ENCODE data around the gene BATF2. TPM values are rescaled to one million over a fixed set of nuclear protein-coding genes. Genes with fewer than 3 reads are reported as not detected.
"Not testable (repeated sequence)": the region's sequence is repeated elsewhere in the genome, so short reads cannot be mapped to it uniquely, and the experiment has no call there.

BATF2 gene
- total and polyA plus RNA-seq, 8 donors = 0.73 to 29.5 (median 3.4) TPM; not detected in 1

GRCh38 chr11:64990222-64990923 is 6.4 kb downstream of the BATF2 start:
- H3K27me3 ChIP-seq = no peaks in the 10 kb centered on the region
- H3K9me3 ChIP-seq = no peaks in the 10 kb centered on the region
- peak overlapping the region in 3 of 4 donors; percentile 1 to 24 (median 17) for H3K4me3 ChIP-seq
- TF ChIP-seq EP300 (IDR thresholded peaks at IDR 0.05) = no peak
- TF ChIP-seq POLR2AphosphoS5 (IDR thresholded peaks at IDR 0.05) = no peak
- no peak for TF ChIP-seq POLR2A (IDR thresholded peaks at IDR 0.05)
- TF ChIP-seq CTCF (IDR thresholded peaks at IDR 0.05) = no peak
- peak overlapping the region in 4 of 5 donors; percentile 17 to 60 (median 50) for H3K27ac ChIP-seq
- WGBS, 5 donors = 50 to 64% (median 53%) methylated on average over 15 of the region's 15 CpGs
- DNase-seq = peak in 1 of 2 donors; percentile 72
- peaks cover 0 to 59% (median 21%) of the 10 kb centered on the region in 4 donors for H3K36me3 ChIP-seq
- peaks cover 0 to 47% (median 12%) of the 10 kb centered on the region in 4 donors for H3K4me1 ChIP-seq
- intact Hi-C loops (cut with DNase I; ENCODE audit: low total_unique reads) = loop anchor here (10.0 kb wide), 1 partner anchor 76 kb away; the partner anchor contains the start of gene ATG2A

DNA sequence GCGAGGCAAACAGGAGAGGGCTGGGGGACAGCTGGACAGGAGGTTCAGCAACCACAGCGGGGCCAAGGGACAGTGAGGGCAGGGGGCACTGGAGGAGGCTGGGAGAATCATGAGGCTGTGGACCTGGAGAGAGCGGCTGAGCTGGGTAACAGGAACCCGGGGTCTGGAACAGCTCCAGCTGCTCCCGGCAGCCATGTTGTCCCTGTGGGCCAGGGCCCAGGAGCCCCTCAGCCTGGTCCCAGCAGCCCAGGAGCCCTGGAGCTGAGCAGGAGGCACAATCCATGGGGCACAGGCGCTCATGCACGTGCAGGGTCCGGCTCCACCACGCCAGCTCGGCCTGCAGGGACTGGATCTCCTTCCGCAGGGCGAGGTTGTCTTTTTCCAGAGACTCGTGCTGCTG is 7.4 kb downstream of the BATF2 start:
- Histone ChIP-seq H3K9me3 (no peaks in the 10 kb centered on the region), H3K4me3 (peak overlapping the region in 2 of 4 donors; percentile 17 to 24), H3K27ac (peak overlapping the region in 3 of 5 donors; percentile 40 to 60 (median 59)), H3K27me3 (no peaks in the 10 kb centered on the region), H3K4me1 (peaks cover 0 to 41% (median 5%) of the 10 kb centered on the region in 4 donors), H3K36me3 (peaks cover 0 to 57% (median 21%) of the 10 kb centered on the region in 4 donors)
- TF ChIP-seq CTCF (IDR thresholded peaks at IDR 0.05) = no peak
- TF ChIP-seq POLR2A (IDR thresholded peaks at IDR 0.05) = no peak
- TF ChIP-seq EP300 (IDR thresholded peaks at IDR 0.05) = no peak
- TF ChIP-seq POLR2AphosphoS5 (IDR thresholded peaks at IDR 0.05) = no peak
- no peak for DNase-seq
- 74 to 89% (median 80%) methylated on average over 7 to 13 of the region's 13 CpGs for WGBS, 5 donors
- intact Hi-C loops (cut with DNase I; ENCODE audit: low total_unique reads) = no loop called here

GRCh38 chr11:64987998-64988854 is 8.5 kb downstream of the BATF2 start:
- H3K27ac ChIP-seq = peak overlapping the region in 1 of 5 donors; percentile 4
- intact Hi-C loops (cut with DNase I; ENCODE audit: low total_unique reads) = no loop called here

DNA sequence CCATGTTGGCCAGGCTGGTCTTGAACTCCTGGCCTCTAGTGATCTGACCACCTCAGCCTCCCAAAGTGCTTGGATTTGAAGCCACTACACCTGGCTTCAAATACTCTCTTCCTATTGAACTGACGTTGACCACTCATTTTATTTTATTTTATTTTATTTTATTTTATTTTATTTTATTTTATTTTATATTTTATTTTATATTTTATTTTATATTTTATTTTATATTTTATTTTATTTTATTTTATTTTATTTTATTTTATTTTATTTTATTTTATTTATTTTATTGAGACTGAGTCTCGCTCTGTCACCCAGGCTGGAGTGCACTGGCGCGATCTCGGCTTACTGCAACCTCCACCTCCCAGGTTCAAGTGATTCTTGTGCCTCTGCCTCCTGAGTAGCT is 13.4 kb downstream of the BATF2 start:
- H3K4me3 ChIP-seq; H3K4me1 ChIP-seq; intact Hi-C loops (cut with DNase I; ENCODE audit: low total_unique reads); DNase-seq; H3K9me3 ChIP-seq; H3K27ac ChIP-seq; H3K27me3 ChIP-seq; H3K36me3 ChIP-seq: not testable (repeated sequence)
- WGBS, 5 donors = 73 to 87% (median 85%) methylated on average over 5 of the region's 5 CpGs

More at GRCh38 chr11:64987998-64988854, 8.5 kb downstream of the BATF2 start:
- 76 to 86% (median 79%) methylated on average over 6 of the region's 6 CpGs for WGBS, 5 donors
- H3K27me3 ChIP-seq = no peaks in the 10 kb centered on the region
- TF ChIP-seq EP300 (IDR thresholded peaks at IDR 0.05) (no peak), POLR2AphosphoS5 (IDR thresholded peaks at IDR 0.05) (no peak), CTCF (IDR thresholded peaks at IDR 0.05) (no peak), POLR2A (IDR thresholded peaks at IDR 0.05) (no peak)
- H3K9me3 ChIP-seq = no peaks in the 10 kb centered on the region
- peaks cover 0 to 41% (median 5%) of the 10 kb centered on the region in 4 donors for H3K4me1 ChIP-seq
- no peak for DNase-seq
- peaks cover 0 to 45% (median 18%) of the 10 kb centered on the region in 4 donors for H3K36me3 ChIP-seq
- H3K4me3 ChIP-seq = no peak overlapping the region
